Muscle of leg (tissue), 11 donors: Measurements from ENCODE around the gene PAPSS1. TPM values are rescaled to one million over a fixed set of nuclear protein-coding genes. Genes with fewer than 3 reads are reported as not detected.
"Not testable (repeated sequence)": the region's sequence is repeated elsewhere in the genome, so short reads cannot be mapped to it uniquely, and the experiment has no call there.

ENCODE experiments used
- DNase-seq: peaks from one replicate; pipeline ENCODE4 v3.0.0; 2013
- H3K27ac ChIP-seq: one replicate; pipeline ENCODE4 v1.5.1; 2013; ENCODE audit warnings: mild to moderate bottlenecking, low read length, control low read depth
- H3K27me3 ChIP-seq: one replicate; pipeline ENCODE4 v1.6.1; 2013; ENCODE audit warnings: low read length; ENCODE audit not compliant: control insufficient read depth, insufficient read depth
- H3K36me3 ChIP-seq: one replicate; pipeline ENCODE4 v1.6.1; 2013; ENCODE audit warnings: low read length; ENCODE audit not compliant: control insufficient read depth, insufficient read depth
- H3K4me1 ChIP-seq: one replicate; pipeline ENCODE4 v1.6.1; 2013; ENCODE audit warnings: low read length; ENCODE audit not compliant: control insufficient read depth, insufficient read depth
- H3K4me3 ChIP-seq: one replicate; pipeline ENCODE4 v1.5.1; 2013; ENCODE audit warnings: low read length, control low read depth
- H3K9me3 ChIP-seq: replicated peaks from 2 replicates; pipeline ENCODE4 v1.6.1; 2013; ENCODE audit warnings: low read depth, low read length; ENCODE audit not compliant: control insufficient read depth
- WGBS: methylation state at CpG from one replicate; pipeline ENCODE4 v1.1.5; 2013; ENCODE audit warnings: missing lambda C conversion rate; ENCODE audit not compliant: insufficient coverage; 5-methylcytosine and 5-hydroxymethylcytosine counted together
- polyA plus RNA-seq, 8 donors: library from polyadenylated mRNA; unstranded; fragments of 120-200 nt; gene quantifications; one replicate each; pipeline versions ENCODE4 v1.2.1 to v1.2.3, GENCODE V29; 2013; ENCODE audit warnings: inconsistent platforms in 1 of 8, low replicate concordance in 1 of 8; ENCODE audit not compliant: insufficient read length in 8 of 8, insufficient read depth in 1 of 8
- total RNA-seq: library from RNA; stranded (reverse); fragments of 120-200 nt; gene quantifications from one replicate; pipeline ENCODE4 v1.2.4, GENCODE V29; 2013

PAPSS1 gene
- total and polyA plus RNA-seq, 9 donors: 41.7 to 63.0 (median 52.2) TPM

DNA sequence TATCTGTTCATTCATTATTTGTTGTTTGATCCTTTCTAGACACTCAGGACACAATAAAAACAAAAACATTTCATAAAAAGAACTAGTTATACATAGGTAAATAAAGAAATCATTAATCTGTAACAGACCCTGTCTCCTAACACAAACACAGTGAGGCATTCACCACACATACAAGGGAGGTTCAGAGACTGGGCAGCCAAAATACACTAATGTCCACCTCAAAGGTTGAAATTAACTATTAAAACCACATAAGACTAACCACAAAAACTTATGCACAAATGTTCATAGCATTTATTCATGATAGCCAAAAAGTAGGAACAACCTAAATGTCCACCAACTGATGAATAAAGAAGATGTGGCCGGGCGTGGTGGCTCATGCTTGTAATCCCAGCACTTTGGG, 7.8 kb downstream of the PAPSS1 start:
- no peak for DNase-seq
- Histone ChIP-seq H3K9me3 (peaks cover 5% of the 10 kb centered on the region), H3K27ac (no peak overlapping the region), H3K4me3 (no peak overlapping the region), H3K4me1 (no peaks in the 10 kb centered on the region), H3K27me3 (no peaks in the 10 kb centered on the region), H3K36me3 (peaks cover 4% of the 10 kb centered on the region)
- 100% methylated on average over 2 of the region's 2 CpGs for WGBS

DNA sequence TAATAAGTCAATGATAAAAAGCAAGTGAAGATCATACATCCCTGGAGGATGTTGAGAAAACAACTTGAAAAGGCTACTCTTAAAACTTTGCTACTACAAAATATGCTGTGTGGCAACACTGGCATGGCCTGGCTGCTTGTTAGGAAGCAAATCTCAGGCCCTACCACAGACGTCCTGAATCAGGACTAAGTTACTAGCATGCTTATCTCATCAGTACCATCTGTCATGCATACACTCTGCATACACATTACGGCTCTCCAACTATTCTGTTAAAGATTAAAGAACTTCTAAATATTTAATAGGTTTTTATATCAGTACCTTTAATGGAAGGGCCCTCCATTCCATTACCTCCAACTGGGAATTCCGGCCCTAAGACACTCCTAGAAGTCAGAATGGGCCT, 8.2 kb downstream of the PAPSS1 start:
- no CpG with 5 or more reads among the region's 3 CpGs for WGBS
- Histone ChIP-seq H3K27me3 (no peaks in the 10 kb centered on the region), H3K4me3 (no peak overlapping the region), H3K9me3 (peaks cover 9% of the 10 kb centered on the region), H3K27ac (no peak overlapping the region), H3K4me1 (no peaks in the 10 kb centered on the region), H3K36me3 (peaks cover 4% of the 10 kb centered on the region)
- no peak for DNase-seq

DNA sequence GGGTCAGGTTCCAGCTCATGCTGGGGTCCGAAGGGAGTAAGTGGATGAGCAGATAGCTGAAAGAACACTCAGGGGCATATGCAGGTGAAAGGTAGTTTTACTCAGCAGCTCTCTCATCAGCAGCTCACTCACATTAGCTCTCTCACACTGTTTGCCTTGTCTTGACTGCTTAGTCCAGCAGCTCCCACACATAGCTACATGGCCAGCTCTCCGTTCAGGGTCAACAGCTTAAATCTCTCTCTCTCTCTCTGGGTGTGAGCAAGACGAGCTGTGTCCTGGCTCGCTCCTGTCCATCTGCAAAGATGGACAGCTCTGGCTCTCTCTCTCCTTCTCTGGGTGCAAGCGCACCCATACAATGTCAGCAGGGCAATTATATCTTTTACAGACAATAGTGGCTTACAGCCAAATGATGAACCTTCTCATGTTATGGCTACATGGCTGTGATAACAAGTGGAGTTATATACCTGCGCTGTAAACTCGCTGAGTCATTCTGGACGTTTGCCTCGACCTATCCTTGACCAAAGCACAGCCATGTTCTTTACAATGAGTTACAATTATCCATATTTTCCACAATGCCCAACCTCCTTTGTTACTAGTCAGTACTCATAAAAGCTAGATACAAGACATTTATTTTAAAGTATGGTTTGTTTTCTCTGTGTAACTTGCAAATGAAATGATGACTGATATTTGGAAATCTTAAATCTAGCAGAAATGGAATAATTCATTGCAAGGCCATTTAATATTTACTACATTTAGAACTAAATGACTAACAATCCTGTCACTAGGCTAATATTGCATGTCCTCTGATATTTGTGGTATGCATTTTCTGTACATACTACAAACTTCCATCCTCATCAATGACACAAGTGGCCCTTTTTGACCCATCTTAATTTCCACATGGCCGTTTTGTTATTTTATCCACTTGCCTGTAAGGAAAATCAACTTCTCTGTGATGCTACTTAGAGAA, 9.3 kb downstream of the PAPSS1 start:
- Histone ChIP-seq H3K36me3 (peaks cover 6% of the 10 kb centered on the region), H3K4me1 (no peaks in the 10 kb centered on the region), H3K27ac (no peak overlapping the region), H3K9me3 (peaks cover 18% of the 10 kb centered on the region), H3K4me3 (no peak overlapping the region), H3K27me3 (no peaks in the 10 kb centered on the region)
- DNase-seq: no peak
- WGBS: 91% methylated on average over 3 of the region's 10 CpGs

DNA sequence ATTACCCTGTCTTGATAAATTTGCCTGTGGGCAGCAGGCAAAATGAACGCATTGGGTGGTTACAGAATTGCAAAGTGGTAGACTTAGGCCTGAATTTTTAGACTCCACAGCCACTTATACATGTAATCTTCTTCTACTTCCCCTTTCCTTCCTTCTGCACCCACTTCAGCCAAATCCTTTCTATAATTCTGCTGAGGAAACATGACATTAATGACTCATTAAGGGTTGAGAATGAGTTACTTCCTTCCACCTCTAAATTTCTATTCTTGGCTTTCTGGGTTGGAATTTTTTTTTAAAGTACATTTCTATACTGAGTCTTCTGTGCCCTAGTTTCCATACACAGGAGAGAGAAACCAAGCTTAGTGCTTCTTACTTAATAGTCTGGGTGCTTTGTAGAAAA, 10.1 kb downstream of the PAPSS1 start:
- H3K9me3 ChIP-seq: peaks cover 27% of the 10 kb centered on the region
- no peak overlapping the region for H3K27ac ChIP-seq
- no peaks in the 10 kb centered on the region for H3K27me3 ChIP-seq
- H3K4me1 ChIP-seq: no peaks in the 10 kb centered on the region
- H3K36me3 ChIP-seq: peaks cover 8% of the 10 kb centered on the region
- no peak overlapping the region for H3K4me3 ChIP-seq
- no CpG with 5 or more reads among the region's 1 CpG for WGBS
- DNase-seq: no peak

DNA sequence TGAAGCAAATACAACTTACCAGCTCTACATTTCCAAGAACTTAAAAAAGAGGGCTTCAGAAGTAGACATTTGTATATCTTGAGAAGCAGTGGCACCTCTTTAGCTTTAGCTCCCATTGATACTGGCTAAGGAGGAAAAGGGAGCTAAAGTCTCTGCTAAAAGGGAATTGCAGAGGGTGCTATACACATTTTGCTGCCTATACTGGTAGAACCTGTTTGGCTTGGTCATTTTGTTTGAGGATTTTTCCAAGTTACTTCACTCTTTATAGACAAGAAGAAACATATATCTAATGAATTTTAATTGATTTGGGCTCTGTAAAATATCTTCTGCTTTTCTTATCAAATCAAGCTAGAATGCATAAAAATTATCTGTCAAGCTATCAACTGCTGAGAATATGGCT, 11.8 kb downstream of the PAPSS1 start:
- H3K36me3 ChIP-seq: peaks cover 8% of the 10 kb centered on the region
- peaks cover 39% of the 10 kb centered on the region for H3K9me3 ChIP-seq
- H3K27ac ChIP-seq: no peak overlapping the region
- no peak overlapping the region for H3K4me3 ChIP-seq
- H3K4me1 ChIP-seq: no peaks in the 10 kb centered on the region
- DNase-seq: no peak
- no peaks in the 10 kb centered on the region for H3K27me3 ChIP-seq

DNA sequence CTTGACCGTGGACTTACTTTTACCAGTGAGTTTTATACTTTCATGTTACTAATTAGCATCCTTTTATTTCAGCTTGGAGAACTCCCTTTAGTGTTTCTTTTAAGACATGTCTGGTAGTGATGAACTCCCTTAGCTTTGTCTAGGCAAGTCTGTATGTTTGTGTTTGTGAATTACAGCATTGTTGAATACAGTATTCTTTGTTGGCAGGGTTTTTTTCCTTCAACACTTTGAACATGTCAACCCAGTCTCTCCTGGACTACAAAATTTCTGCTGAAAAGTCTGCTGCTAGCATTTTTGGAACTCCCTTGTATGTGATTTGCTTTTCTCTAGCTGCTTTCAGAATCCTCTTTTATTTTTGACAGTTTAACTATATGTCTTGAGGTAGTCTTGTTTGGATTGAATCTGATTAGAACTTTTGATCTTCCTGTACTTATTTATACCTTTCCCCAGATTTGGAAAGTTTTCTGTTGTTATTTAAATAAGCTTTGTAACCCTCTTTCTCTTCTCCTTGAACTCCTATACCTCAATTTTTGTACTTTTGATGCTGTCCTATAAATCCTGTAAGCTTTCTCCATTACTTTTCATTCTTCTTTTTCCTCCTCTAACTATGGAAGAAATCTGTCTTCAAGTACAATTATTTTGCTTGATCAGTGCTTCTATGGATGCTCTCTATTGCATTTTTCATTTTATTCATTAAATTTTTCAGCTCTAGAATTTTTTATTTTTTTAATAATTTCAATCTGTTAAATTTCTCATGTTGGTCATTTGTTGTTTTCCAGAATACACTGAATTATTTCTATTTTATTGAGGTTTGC, 14.1 kb downstream of the PAPSS1 start:
- Histone ChIP-seq H3K27me3 (no peaks in the 10 kb centered on the region), H3K36me3 (peaks cover 11% of the 10 kb centered on the region), H3K9me3 (peaks cover 45% of the 10 kb centered on the region), H3K4me1 (no peaks in the 10 kb centered on the region), H3K27ac (no peak overlapping the region), H3K4me3 (no peak overlapping the region)
- no peak for DNase-seq
- no CpG with 5 or more reads among the region's 1 CpG for WGBS

DNA sequence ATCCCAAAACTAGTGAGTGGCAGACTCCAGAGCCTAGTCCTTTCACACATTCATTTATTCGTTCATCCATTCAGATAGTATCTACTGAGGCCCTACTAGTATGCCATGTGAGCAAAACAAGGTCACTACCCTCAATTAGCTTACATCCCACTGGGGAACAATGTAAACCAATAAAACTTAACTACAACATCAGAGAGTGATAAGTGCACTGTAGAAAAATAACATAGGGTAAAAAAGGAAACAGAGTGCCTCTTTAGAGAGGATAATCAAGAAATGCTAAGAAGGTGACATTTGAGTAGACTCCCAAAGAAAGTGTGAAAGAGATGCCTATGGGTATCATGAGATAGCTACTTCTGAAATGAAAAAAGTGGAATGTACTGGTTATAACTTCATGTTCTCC, 18.5 kb downstream of the PAPSS1 start:
- Histone ChIP-seq H3K4me1 (no peaks in the 10 kb centered on the region), H3K9me3 (peaks cover 33% of the 10 kb centered on the region), H3K27ac (no peak overlapping the region), H3K4me3 (no peak overlapping the region), H3K27me3 (no peaks in the 10 kb centered on the region), H3K36me3 (peaks cover 15% of the 10 kb centered on the region)
- 40% methylated on average over 1 of the region's 1 CpG for WGBS
- DNase-seq: no peak

DNA sequence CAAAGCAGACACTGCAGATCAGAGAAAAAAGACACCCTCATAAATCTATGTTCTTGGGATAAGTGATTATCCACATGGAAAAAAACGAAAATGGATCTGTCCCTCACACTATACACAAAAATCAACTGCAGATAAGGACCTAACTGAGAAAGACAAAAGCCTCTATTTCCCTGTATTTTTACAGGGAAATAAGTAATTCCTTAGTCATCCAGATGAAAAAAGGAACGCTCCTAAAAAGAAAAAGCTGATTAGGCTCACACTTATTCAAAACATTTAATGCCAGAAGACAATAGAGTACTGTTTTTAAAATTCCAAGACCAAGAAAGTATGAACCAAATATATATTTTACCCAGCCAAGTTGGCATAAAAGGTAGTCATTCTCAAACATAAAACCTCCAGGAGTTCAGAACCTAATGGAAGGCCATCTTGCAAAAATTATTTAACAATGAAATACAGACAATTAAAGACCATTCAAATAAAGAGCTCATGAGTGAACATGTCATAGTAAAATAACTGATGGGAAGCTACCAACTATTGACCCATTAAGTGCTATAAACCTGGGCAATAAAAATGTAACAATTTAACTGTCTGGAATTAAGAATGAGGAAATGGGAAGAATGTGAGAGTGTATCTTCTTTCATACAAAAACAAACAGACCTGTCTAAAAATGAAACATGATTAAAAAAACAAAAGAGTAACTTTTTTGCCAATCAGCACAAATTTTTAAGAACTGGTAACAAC, 20.4 kb downstream of the PAPSS1 start:
- no peak for DNase-seq
- Histone ChIP-seq H3K9me3 (peaks cover 20% of the 10 kb centered on the region), H3K27me3 (no peaks in the 10 kb centered on the region), H3K27ac (no peak overlapping the region), H3K4me1 (no peaks in the 10 kb centered on the region), H3K4me3 (no peak overlapping the region), H3K36me3 (peaks cover 12% of the 10 kb centered on the region)
- no CpG with 5 or more reads among the region's 2 CpGs for WGBS

DNA sequence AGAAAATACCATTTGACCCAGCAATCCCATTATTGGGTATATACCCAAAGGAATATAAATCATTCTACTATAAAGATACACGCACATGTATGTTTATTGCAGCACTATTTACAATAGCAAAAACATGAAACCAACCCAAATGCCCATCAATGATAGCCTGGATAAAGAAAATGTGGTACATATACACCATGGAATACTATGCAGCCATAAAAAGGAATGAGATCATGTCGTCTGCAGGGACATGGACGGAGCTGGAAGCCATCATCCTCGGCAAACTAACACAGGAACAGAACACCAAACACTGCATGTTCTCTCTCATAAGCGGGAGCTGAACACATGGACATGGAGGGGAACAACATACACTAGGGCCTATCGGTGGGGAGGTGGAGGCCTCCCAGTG, 23.8 kb downstream of the PAPSS1 start:
- H3K36me3 ChIP-seq: peaks cover 18% of the 10 kb centered on the region
- not testable (repeated sequence) for H3K4me1 ChIP-seq, H3K27me3 ChIP-seq, DNase-seq, H3K9me3 ChIP-seq, H3K27ac ChIP-seq, H3K4me3 ChIP-seq
- WGBS: no CpG with 5 or more reads among the region's 6 CpGs

DNA sequence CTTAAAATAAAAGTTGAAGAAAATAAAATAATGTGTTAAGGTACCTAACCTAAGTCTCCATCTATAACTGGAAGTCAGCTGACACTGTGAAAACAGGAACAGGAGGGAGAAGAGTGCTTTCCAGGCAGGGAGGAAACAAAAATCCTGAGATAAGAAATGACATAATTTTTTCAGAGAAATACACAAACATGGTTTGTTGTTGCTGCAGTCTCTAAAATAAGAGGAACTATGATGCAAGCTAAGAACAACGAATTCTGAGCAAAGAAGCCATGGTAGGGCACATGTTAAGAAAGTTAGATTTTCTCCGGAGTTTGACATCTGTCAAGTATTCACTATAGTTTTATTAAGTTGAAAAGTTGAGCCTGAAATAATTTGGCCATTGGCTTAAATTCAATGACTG, 26.9 kb downstream of the PAPSS1 start:
- DNase-seq: peak; percentile 40
- no peak overlapping the region for H3K27ac ChIP-seq
- WGBS: 85% methylated on average over 2 of the region's 2 CpGs
- H3K27me3 ChIP-seq: no peaks in the 10 kb centered on the region
- H3K9me3 ChIP-seq: peaks cover 4% of the 10 kb centered on the region
- H3K4me1 ChIP-seq: no peaks in the 10 kb centered on the region
- H3K4me3 ChIP-seq: no peak overlapping the region
- peaks cover 10% of the 10 kb centered on the region for H3K36me3 ChIP-seq
